GM23248 (cell line): Measurements from ENCODE around the gene NEDD4L. TPM values are rescaled to one million over a fixed set of nuclear protein-coding genes. Genes with fewer than 3 reads are reported as not detected.

Experiments used
- DNase-seq: peaks from one replicate; pipeline ENCODE4 v3.0.0-alpha.2; 2015
- H2AFZ ChIP-seq: fragments of 200-600 bp; sonication (generic); 2 replicates; pipeline ENCODE4 v1.6.1; 2016; ENCODE audit warnings: antibody characterized with exemption
- H3F3A ChIP-seq: fragments of 200-600 bp; sonication (generic); 2 replicates; pipeline ENCODE4 v1.6.1; 2016; ENCODE audit warnings: mild to moderate bottlenecking, antibody characterized with exemption, mixed run types; ENCODE audit not compliant: insufficient read depth
- H3K27ac ChIP-seq: fragments of 200-600 bp; sonication (generic); 2 replicates; pipeline ENCODE4 v1.5.1; 2016; ENCODE audit warnings: mild to moderate bottlenecking
- H3K27me3 ChIP-seq: fragments of 200-600 bp; sonication (generic); replicated peaks from 2 replicates; pipeline ENCODE4 v1.6.1; 2016; ENCODE audit warnings: mild to moderate bottlenecking; ENCODE audit not compliant: insufficient read depth
- H3K36me3 ChIP-seq: fragments of 200-600 bp; sonication (generic); 2 replicates; pipeline ENCODE4 v1.6.1; 2016; ENCODE audit warnings: low read depth, mild to moderate bottlenecking
- H3K4me1 ChIP-seq: fragments of 200-600 bp; sonication (generic); 2 replicates; pipeline ENCODE4 v1.6.1; 2016; ENCODE audit warnings: mild to moderate bottlenecking; ENCODE audit not compliant: insufficient read depth
- H3K4me2 ChIP-seq: fragments of 200-600 bp; sonication (generic); one replicate; pipeline ENCODE4 v1.6.1; 2016; ENCODE audit warnings: mild to moderate bottlenecking; ENCODE audit not compliant: unreplicated experiment
- H3K4me3 ChIP-seq: fragments of 200-600 bp; sonication (generic); 2 replicates; pipeline ENCODE4 v1.5.1; 2016; ENCODE audit warnings: mild to moderate bottlenecking
- H3K79me2 ChIP-seq: fragments of 200-600 bp; sonication (generic); 2 replicates; pipeline ENCODE4 v1.6.1; 2016; ENCODE audit warnings: mild to moderate bottlenecking; ENCODE audit not compliant: insufficient read depth
- H3K9ac ChIP-seq: fragments of 200-600 bp; sonication (generic); 2 replicates; pipeline ENCODE4 v1.6.1; 2016; ENCODE audit warnings: mild to moderate bottlenecking
- H3K9me2 ChIP-seq: fragments of 200-600 bp; sonication (generic); 2 replicates; pipeline ENCODE4 v1.6.1; 2016; ENCODE audit warnings: mixed run types, mild to moderate bottlenecking, moderate library complexity; ENCODE audit not compliant: insufficient read depth
- H3K9me3 ChIP-seq: fragments of 200-600 bp; sonication (generic); one replicate; pipeline ENCODE4 v1.6.1; 2017; ENCODE audit warnings: low read depth
- H4K20me1 ChIP-seq: fragments of 200-600 bp; sonication (generic); 2 replicates; pipeline ENCODE4 v1.6.0; 2016; ENCODE audit not compliant: insufficient read depth
- EZH2 ChIP-seq: fragments of 200-600 bp; sonication (generic); IDR thresholded peaks from 2 replicates; pipeline ENCODE4 v1.6.1; 2018; ENCODE audit warnings: antibody characterized with exemption, mild to moderate bottlenecking; ENCODE audit not compliant: insufficient read depth, poor library complexity, severe bottlenecking
- EZH2phosphoT487 ChIP-seq: fragments of 200-600 bp; sonication (generic); IDR thresholded peaks from 2 replicates; pipeline ENCODE4 v1.6.1; 2018; ENCODE audit warnings: antibody characterized with exemption, moderate library complexity, mild to moderate bottlenecking, low read depth; ENCODE audit not compliant: insufficient read depth
- WGBS, 2 experiments: methylation state at CpG; one replicate each; pipeline ENCODE4 v1.1.6; 2015 to 2017; ENCODE audit warnings: low lambda C conversion rate in 2 of 2, low coverage in 1 of 2; ENCODE audit errors: missing lambda C conversion rate in 2 of 2; 5-methylcytosine and 5-hydroxymethylcytosine counted together
- in situ Hi-C: fragments of 300-500 bp; cut with MboI; formaldehyde crosslinking; loops from 2 replicates; pipeline ENCODE4 v1.15.0; 2020
- polyA plus RNA-seq: library from polyadenylated mRNA; unstranded; fragments of >200 nt; fragmentation: Nextera tagmentation; extraction: Ambion mirVana; gene quantifications from 2 replicates; pipeline ENCODE4 v1.2.1, GENCODE V29; 2016
- total RNA-seq: library from RNA; depleted of rRNA; stranded (reverse); fragments of >200 nt; shearing (Covaris generic); gene quantifications from 2 replicates; pipeline ENCODE4 v1.2.3, GENCODE V29; 2014

The NEDD4L gene
- total and polyA plus RNA-seq, 2 experiments from 2014 or later, result 3.7 to 6.1 TPM

- Histone ChIP-seq H3K9ac (no peak overlapping the region), H3K4me3 (no peak overlapping the region), H3K4me2 (no peak overlapping the region), H3F3A (no peaks in the 10 kb centered on the region), H3K9me2 (no peaks in the 10 kb centered on the region), H3K27ac (no peak overlapping the region), H3K27me3 (no peaks in the 10 kb centered on the region), H3K36me3 (no peaks in the 10 kb centered on the region), H3K9me3 (no peaks in the 10 kb centered on the region), H2AFZ (no peak overlapping the region), H4K20me1 (no peaks in the 10 kb centered on the region), H3K4me1 (no peaks in the 10 kb centered on the region), H3K79me2 (no peaks in the 10 kb centered on the region)
- no peak for DNase-seq
- in situ Hi-C loops, result no loop called here
- WGBS, 2 experiments, result 75 to 76% methylated on average over 4 of the region's 4 CpGs
- TF ChIP-seq EZH2phosphoT487 (no peak), EZH2 (no peak)
These were observed 364.6 kb downstream of the NEDD4L start for GRCh38 chr18:58408665-58409064.

GRCh38 chr18:58409802-58410445, 365.9 kb downstream of the NEDD4L start:
- Histone ChIP-seq H3K79me2 (no peaks in the 10 kb centered on the region), H3K27ac (no peak overlapping the region), H3K4me3 (no peak overlapping the region), H3K9me2 (no peaks in the 10 kb centered on the region), H3F3A (no peaks in the 10 kb centered on the region), H3K36me3 (no peaks in the 10 kb centered on the region), H3K4me1 (no peaks in the 10 kb centered on the region), H3K27me3 (no peaks in the 10 kb centered on the region), H4K20me1 (no peaks in the 10 kb centered on the region), H3K9me3 (no peaks in the 10 kb centered on the region), H3K4me2 (no peak overlapping the region), H2AFZ (no peak overlapping the region), H3K9ac (no peak overlapping the region)
- no peak for DNase-seq
- TF ChIP-seq EZH2 (no peak), EZH2phosphoT487 (no peak)
- WGBS, 2 experiments, result 83 to 85% methylated on average over 5 of the region's 5 CpGs
- in situ Hi-C loops, result no loop called here

GRCh38 chr18:58411323-58411722, 367.3 kb downstream of the NEDD4L start:
- no peaks in the 10 kb centered on the region for H3K36me3 ChIP-seq
- no peaks in the 10 kb centered on the region for H4K20me1 ChIP-seq
- TF ChIP-seq EZH2 (no peak), EZH2phosphoT487 (no peak)
- H3K79me2 ChIP-seq, result no peaks in the 10 kb centered on the region
- 80 to 84% methylated on average over 7 of the region's 7 CpGs for WGBS, 2 experiments
- in situ Hi-C loops, result no loop called here
- no peaks in the 10 kb centered on the region for H3K27me3 ChIP-seq
- DNase-seq, result no peak
- H3K9me2 ChIP-seq, result no peaks in the 10 kb centered on the region
- H3F3A ChIP-seq, result no peaks in the 10 kb centered on the region
- H3K9ac ChIP-seq, result no peak overlapping the region
- no peak overlapping the region for H2AFZ ChIP-seq
- H3K9me3 ChIP-seq, result no peaks in the 10 kb centered on the region
- no peak overlapping the region for H3K27ac ChIP-seq
- no peak overlapping the region for H3K4me2 ChIP-seq
- H3K4me3 ChIP-seq, result no peak overlapping the region
- H3K4me1 ChIP-seq, result peaks cover under 1% of the 10 kb centered on the region

GRCh38 chr18:58412844-58413666, 369.0 kb downstream of the NEDD4L start:
- in situ Hi-C loops, result no loop called here

More at GRCh38 chr18:58412844-58413666, 369.0 kb downstream of the NEDD4L start:
- H3K4me3 ChIP-seq, result no peak overlapping the region
- WGBS, 2 experiments, result 76 to 77% methylated on average over 5 of the region's 5 CpGs
- H3K79me2 ChIP-seq, result no peaks in the 10 kb centered on the region
- H3K9me2 ChIP-seq, result no peaks in the 10 kb centered on the region
- no peak for DNase-seq
- H2AFZ ChIP-seq, result no peak overlapping the region
- no peak overlapping the region for H3K4me2 ChIP-seq
- peaks cover 16% of the 10 kb centered on the region for H3K4me1 ChIP-seq
- H3K9ac ChIP-seq, result no peak overlapping the region
- H3K36me3 ChIP-seq, result no peaks in the 10 kb centered on the region
- H3K9me3 ChIP-seq, result no peaks in the 10 kb centered on the region
- H4K20me1 ChIP-seq, result no peaks in the 10 kb centered on the region
- TF ChIP-seq EZH2 (no peak), EZH2phosphoT487 (no peak)
- no peaks in the 10 kb centered on the region for H3F3A ChIP-seq
- H3K27me3 ChIP-seq, result no peaks in the 10 kb centered on the region
- H3K27ac ChIP-seq, result no peak overlapping the region
